Measurements from ENCODE around the gene ANKRD65.
A peak's percentile ranks its signal among the peaks of the same experiment; 100 is the strongest.
"Not testable (repeated sequence)": the region's sequence is repeated elsewhere in the genome, so short reads cannot be mapped to it uniquely, and the experiment has no call there.

ANKRD65 gene

GRCh38 chr1:1415751-1416150 is 5.3 kb downstream of the ANKRD65 start:
- no peak for DNase-seq (ENCODE audit: low read depth)

GRCh38 chr1:1412311-1412902 is 8.7 kb downstream of the ANKRD65 start:
- DNase-seq (ENCODE audit: low read depth) = not testable (repeated sequence)

DNA sequence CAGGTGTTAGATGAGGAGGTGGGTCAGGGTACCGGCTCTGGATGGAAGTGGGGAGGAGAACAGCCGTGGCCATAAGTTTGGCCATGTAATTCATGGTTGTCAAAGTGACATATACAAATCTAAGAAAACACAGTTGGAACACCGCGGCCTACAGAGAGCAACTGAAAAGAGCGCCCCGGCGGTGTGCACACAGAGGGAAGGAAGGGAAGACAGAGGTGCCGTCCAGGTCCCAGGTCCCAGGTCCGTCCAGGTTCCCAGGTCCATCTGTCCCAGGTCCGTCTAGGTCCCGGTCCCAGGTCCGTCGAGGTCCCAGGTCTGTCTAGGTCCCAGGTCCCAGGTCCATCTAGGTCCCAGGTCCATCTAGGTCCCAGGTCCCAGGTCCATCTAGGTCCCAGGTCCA is 9.4 kb downstream of the ANKRD65 start:
- DNase-seq (ENCODE audit: low read depth) = no peak

- DNase-seq (ENCODE audit: low read depth) = not testable (repeated sequence)
Observed at GRCh38 chr1:1410238-1410637, 10.8 kb downstream of the ANKRD65 start.

DNA sequence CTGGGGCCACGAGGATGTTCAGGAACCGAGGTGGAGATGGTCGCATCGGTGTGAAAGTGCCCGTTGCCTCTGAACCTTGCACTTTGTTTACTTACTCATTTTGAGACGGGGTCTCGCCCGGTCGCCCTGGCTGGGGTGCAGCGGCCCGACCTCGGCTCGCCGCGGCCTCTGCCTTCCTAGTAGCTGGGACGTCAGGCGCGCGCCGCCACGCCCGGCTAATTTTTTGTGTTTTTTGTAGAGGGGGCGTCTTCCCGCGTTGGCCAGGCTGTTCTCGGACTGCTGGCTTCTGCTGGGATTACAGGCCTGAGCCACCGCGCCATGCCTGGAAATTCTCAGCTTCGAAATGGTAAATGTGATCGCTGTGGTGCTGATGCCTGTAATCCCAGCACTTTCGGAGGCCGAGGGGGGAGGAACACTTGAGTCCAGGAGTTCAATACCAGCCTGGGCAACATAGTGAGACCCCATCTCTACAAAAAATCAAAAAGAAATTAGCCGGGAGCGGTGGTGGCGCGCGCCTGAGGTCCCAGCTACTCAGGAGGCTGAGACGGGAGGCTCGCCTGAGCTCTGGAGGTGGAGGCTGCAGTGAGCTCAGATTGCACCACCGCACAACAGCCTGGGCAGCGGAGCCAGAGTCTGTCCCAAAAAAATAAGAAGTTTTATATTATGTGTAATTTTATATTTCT is 13.3 kb downstream of the ANKRD65 start:
- peak; percentile 21 for DNase-seq (ENCODE audit: low read depth)

- peak; percentile 87 for DNase-seq (ENCODE audit: low read depth)
Observed at GRCh38 chr1:1406821-1407635, 14.0 kb downstream of the ANKRD65 start, which contains the start of gene MRPL20. Gene MRPL20, minus strand, starts transcription at chr1:1407293. Its CDS starts 76 bp downstream, at chr1:1407217.

DNA sequence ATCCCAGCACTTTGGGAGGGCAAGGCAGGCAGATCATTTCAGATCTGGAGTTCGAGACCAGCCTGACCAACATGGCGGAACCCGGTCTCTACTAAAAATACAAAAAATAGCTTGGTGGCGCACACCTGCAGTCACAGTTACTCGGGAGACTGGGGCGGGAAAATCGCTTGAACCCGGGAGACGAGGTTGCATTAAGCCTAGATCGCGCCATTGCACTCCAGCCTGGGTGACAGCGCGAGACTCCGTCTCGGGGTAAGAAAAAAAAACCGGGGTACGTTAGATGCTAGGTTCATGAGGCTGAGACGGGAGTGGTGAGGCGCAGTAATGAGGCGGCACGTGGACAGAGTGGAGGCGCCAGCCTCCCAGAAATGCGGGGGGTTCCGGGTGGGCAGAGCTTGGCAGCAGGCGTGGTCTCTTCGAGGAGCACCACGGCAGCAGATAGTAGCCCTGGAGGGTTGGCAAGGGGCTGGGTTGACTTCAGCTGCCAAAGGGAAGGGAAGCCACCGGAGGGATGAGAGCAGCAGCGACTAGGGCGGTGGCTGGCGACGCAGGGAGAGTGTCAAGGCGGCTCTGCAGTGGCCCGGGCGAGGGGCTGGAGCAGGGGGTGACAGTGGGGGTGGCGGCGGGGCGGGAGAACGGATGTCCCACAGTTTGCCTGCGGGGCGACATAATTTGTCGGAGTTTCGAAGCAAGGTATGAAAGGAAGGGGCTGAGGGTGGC is 14.8 kb downstream of the ANKRD65 start:
- no peak for DNase-seq (ENCODE audit: low read depth)

GRCh38 chr1:1403653-1404052 is 17.4 kb downstream of the ANKRD65 start:
- no peak for DNase-seq (ENCODE audit: low read depth)

GRCh38 chr1:1402901-1403392 is 18.1 kb downstream of the ANKRD65 start:
- DNase-seq (ENCODE audit: low read depth) = not testable (repeated sequence)

DNA sequence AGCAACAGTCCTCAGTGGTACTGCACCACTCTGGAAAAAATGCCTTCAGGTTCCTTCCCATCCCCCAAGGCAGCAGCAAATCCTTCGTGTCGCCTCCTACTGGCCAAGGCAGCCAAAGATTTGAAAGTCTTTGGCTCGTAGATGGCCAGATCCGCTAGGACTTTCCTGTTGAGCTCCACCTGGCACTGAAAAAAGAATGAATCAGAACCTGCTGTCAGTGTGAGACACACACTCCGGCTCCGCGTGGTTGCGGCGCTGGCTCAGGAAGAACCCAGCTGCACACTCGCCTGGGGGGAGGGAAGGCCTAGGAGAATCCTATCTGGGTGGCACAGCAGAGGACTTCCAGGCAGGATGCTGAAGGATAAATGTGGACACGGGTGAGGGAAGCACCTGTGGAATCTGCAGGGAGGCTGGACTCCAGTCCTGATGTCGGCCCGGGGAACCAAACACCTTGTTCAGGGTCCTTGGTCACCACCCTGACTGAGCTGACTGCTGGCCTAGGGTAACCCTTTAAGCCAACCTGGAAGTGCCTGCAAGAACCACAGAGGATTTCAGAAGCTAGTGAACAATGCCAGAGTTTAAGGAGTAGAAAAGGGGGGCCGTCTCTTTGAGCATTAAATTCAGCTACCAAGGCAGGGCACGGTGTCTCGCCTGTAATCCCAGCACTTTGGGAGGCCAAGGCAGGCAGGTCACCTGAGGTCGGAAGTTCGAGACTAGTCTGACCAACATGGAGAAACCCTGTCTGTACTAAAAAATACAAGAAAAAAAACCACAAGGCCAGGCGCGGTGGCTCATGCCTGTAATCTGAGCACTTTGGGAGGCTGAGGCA is 18.8 kb downstream of the ANKRD65 start:
- peak; percentile 52 for DNase-seq (ENCODE audit: low read depth)

- DNase-seq (ENCODE audit: low read depth) = no peak
Observed at GRCh38 chr1:1401457-1402010, 19.5 kb downstream of the ANKRD65 start.

GRCh38 chr1:1400576-1401456 is 20.3 kb downstream of the ANKRD65 start:
- DNase-seq (ENCODE audit: low read depth) = no peak

DNA sequence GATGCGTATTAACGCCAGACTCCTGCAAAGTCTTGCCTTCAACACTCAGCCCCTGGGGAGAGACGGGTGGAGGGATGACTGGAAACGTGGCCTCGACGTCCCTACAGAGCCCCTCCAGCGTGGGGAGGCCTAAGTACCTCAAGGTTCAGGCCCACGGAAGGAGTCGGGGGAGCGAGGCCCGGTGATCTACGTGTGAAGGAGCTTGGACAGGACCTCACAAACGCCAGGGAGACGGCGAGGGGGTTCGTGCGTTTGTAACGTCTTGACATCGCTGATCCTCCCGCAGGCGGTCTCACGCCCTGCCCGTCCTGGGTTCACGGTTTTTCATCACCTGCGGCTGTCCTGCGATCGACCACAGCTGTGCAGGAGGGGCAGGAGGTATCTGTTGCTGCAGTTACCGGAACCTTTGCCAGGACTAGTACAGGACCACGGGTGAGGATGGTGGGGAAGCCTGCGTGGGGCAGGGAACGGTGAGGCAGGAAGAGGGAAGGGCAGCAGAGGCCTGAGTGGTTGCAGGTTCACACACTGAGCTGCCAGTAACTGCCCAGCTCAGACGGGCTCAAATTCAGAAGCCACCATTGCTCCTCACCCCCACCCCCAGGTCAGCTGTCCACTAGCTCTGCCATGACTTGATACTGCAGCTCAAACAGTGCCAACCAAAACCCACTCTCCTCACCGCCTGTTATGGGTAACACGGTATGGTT is 21.1 kb downstream of the ANKRD65 start:
- no peak for DNase-seq (ENCODE audit: low read depth)

DNA sequence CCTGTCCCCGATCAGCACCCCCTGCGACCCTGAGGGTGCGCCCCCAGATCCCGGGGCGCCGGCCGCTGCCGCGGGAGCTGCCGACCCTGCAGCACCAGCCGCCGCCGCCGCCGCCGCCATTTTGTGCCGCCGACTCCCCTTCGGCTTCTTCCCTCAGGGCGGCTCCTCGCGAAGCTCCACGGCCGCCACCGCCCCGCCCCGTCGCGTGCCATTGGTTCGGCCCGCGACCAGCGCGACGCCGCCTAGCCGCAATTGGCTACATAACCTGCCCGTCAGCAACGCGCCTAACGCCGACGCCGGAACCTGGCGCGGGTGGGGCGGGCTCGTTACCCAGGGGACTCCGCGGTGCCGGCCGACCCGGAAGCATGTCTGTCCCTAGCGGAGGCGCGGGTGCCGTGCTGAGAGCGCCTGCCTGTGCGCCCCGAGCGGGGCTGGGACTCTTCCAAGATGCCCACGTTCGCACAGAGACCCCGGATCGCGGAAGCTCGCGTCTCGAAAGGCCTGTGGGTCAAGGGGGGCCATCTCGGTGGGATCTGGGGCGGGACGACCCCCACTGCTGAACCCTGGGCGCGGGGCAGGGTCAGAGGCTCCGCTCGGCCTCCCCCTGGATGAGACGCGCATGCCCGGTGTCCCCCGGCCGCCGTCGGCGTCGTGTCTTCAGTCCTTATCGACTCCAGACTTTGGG is 21.7 kb downstream of the ANKRD65 start, which contains the start of gene CCNL2:
CCNL2 (minus strand) TSS at position 149 of the 685 bp plus-strand sequence; CDS start at position 120, 29 bp downstream.
- peak; percentile 99 for DNase-seq (ENCODE audit: low read depth)

DNA sequence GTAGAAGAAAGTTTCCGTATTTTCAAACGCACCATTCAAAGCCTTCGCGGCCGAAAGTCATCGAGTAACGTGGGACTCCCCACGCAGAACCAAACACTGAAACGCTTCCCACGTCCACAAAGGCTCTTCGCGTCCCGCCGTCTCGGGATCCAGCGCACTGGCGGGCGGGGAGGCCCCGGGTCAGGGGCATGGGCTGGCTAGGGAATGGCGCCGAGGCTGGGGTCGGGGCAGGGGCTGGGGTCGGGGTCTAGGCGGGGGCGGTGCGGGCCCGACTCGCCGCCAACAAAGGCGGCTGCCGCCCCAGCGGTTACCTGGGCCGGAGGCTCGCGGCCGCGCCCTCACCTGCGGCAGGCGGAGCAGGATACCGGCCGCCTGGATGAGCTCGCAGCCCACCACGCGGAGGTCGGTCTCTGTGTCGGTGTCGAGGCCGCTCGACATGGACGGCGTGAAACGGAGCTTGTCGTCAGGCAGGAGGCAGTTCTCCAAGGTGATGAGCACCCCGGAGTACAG is 22.3 kb downstream of the ANKRD65 start:
- DNase-seq (ENCODE audit: low read depth) = no peak

DNA sequence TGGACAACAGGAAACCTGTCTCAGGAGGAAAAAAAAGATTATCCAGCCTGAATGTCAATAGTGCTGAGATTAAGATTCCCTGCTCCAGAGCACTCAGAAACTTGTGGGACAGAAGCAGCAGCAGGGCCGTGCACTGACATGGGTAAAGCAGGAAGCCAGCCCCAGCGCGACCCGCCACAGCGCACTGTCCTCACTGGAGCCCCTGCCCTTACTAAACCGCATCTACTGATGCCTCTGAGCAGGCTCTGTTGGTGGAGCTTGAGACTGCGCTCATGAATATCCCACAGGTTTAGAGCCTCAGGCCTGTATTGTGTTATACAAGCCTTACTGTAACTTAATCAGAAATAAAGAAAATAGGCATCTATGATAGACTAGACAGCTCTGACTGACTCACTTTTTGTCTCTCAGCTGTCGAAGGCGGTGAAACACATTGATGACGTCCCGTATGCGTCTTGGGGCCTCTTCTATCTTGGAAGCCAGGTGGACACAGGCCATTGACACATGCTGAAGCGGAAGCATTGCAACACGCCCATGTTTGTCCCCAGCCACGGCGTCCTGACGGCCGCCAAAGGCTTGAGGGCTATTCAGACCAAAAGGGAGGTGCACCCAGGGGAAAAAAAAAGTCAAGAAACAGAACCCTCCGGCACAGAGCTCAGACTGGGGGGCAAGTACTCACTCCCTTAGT is 23.1 kb downstream of the ANKRD65 start:
- DNase-seq (ENCODE audit: low read depth) = peak; percentile 32

DNA sequence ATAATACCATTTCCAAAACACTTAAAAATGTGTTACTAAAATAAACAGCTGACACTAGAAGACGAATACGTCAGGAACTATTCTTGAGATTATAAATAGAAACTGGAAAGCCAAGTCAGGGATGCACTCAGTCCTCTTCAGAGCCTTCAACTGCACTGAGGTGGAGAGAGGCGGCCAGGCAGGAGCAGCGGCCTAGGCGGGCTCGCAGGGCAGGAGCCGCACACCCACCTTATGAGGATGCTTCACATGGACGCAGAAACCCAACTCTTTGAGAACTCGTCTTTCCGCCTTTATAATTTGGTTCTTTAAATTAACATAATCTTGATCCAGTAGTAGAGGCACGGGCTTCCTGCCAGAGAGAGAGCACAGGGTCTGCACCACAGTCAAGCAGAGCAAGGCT is 25.9 kb downstream of the ANKRD65 start:
- DNase-seq (ENCODE audit: low read depth) = no peak

GRCh38 chr1:1394116-1394515 is 27.0 kb downstream of the ANKRD65 start:
- no peak for DNase-seq (ENCODE audit: low read depth)

Measured in fibroblast of gingiva (primary cell).